NCI-H128 (cell line): ENCODE measurements around the gene DCBLD2.
"Not testable (repeated sequence)": the region's sequence is repeated elsewhere in the genome, so short reads cannot be mapped to it uniquely, and the experiment has no call there.

Experiments used
- DNase-seq: peaks from one replicate; lab custom pipeline; 2025; ENCODE audit not compliant: unreplicated experiment; lab: John Stamatoyannopoulos, UW

DCBLD2 gene

DNA sequence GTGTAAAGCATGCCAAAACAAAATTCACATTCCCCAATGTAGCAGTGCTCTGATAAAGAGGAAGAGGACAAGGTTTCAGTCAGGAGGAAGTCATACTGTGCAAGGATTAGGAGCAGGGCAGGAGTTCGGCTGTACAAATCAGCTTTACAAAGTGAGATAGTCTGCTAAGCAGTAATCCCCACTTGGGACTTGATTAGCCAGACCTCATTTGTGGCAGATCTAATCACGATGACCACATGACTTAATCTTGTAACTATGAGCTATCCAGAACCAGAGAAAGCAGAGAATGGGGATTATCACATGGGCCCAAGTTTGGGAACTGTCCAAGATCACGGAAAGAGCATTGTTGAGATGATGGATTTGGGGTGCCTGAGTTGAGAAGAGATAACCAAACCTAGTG is 7.8 kb downstream of the DCBLD2 start:
- no peak for DNase-seq

DNA sequence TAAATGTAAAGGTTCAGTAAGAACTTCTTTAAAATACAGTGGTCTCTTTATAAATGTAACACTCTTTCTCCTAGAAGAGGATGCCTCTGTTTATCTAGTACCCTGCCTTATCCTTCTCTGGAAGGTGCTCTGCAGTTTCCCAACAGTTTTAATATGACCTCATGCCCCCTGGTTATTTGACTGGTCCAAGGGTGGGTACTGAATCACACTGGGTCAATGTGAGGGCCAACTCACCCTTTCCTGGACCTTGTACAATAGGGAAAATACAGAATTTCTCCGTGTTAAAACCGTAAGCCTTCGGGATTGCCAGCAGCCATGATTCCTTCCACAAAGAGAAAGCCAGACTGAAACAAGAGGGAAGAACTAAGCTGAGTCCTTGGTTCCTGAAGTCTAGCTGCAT is 9.2 kb downstream of the DCBLD2 start:
- no peak for DNase-seq

DNA sequence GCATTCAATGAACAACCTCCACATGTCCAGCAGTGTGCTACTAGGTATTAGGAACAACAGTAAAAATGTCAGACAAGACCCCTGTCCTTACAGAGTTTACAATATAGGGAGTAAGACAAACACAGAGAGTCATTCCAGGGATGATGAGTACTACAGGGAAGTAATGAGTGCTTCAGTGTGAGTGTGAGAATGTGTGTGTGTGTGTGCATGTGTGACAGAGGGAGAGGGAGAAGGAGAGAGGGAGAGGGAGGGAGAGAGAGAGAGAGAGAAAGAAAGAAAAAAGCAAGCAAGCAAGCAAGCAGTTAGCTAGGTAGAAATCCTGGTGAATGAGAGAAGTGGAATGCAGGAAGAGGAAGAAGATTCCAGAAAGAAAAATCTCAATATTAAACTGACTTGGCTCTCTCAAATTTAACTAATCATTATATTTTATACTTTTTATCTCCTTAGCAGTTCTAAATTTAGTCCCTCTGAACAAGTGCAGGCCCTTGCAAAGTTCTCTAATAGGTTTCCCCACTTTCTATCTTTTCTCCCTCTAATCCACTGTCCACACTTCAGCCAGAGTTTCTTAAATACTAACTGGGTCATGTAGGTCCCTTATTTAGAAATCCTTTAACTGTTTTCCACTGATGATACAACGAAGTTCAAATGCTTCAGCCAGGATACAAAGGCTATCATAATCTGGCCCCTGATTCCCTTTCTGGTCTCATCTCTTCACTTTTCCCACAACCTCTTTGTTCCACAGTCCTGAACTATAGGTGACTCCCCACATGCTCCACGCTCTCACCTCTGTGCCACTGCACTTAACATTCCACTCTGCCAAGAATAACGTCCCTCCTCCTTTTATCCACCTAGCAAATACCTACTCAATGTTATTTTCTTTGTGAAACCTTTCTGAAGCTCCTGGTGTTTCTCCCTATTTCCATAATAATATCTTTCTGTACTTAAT is 10.3 kb downstream of the DCBLD2 start:
- no peak for DNase-seq

DNA sequence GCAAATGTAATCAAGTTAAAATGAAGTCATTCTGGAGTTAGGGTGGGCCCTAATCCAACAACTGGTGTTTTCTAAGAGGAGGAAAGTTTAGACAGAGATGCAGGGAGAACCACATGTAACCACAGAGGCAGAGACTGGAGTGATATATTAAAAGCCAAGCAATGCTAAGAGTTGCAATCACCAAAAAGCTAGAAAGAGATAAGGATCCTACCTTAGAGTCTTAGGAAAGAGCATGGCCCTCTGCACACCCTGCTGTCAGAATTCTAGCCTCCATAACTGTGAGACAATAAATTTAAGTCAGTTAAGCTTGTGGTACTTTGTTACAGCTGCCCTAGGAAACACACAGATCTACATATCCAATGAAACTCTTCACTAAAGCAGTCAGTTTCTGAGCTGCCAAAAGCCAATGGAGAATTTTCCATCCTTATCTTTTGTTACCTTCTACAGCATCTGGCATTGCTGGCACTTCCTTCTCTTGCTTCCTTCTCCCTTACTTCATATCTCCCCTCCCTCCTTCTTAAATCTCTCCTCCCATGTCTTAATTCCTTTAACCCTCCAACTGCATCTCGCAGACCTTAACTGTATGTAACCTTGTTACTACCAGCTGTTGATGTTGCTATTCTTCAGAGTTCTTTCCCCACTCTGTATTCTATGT is 11.2 kb downstream of the DCBLD2 start:
- no peak for DNase-seq

DNA sequence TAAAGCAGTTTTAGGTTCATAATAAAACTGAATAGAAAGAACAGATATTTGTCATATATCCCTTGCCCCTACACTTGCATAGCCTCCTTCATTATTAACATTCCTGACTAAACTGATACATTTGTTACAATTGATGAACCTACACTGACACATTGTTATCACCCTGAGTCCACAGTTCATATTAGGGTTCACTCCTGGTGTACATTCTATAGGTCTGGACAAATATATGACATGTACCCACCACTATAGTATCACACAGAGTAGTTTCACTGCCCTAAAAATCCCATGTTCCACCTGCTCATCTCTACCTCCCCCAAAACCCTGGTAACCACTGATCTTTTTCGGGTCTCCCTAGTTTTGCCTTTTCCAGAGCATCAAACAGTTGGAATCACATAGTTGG is 13.8 kb downstream of the DCBLD2 start:
- no peak for DNase-seq

DNA sequence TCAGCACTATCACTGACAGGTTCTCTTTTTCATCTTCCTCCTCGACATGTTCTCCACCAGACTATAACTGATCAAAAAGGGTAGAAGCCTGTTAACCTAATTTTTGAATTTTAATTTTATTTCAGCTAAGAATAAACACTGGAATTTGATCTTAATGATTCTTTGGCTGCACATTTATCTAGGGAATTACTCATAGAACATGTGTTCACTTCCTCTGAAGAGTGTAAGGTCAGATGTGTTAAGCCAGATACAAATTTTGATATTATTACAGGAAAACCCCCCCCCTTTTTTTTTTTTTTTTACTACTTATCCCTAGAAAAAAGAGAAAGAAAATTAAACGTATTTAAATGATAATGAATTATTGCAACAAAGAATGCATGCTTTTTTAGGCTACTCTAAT is 15.0 kb downstream of the DCBLD2 start:
- DNase-seq: no peak

DNA sequence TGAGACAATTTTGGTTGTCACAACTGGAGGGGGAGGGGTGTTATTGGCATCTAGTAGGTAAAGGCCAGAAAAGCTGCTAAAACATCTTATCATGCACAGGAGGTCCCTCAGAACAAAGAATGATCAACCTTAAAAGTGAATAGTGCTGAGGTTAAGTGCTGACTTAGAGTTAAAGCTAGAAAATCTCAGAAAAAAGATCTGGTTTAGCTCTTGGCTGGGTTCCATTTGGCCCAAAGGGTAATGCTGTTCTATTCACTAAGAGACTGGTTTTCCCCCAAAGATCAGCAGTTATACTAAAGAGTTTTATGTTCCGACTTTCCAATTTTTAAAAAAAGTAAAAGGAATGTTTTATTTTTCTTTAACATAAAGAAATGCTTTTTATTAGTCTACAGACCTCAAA is 15.6 kb downstream of the DCBLD2 start:
- no peak for DNase-seq

DNA sequence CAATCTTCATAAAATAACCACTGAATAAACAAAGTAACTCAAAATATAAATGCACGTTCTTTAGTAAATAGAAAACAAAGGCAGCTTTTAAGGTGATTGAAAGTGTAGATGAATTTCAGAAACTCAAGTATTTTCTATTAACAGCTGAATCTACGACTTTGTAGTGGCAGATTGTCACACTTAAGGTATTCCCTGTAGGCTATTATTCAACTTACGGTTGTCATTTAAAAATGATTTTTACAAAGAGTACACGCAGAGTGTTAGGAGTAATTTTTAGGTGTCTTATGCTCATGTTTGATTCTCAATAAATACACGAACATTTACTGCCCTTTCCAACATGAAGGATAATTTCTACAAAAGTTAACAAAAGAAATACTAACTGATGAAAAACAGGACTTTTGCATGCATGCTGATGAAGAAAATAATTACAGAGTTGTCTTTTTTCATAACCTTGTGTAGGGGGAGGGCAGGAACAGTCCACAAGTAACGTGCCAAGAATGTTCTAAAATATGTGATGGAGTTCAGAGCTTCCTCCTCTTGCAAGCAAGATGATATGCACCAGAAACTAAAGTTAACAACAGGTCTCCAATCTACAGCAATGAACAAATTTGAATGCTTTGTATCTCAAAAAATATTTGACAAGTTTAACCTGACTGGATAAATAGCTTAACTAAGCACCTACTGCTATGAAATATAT is 16.7 kb downstream of the DCBLD2 start:
- no peak for DNase-seq

DNA sequence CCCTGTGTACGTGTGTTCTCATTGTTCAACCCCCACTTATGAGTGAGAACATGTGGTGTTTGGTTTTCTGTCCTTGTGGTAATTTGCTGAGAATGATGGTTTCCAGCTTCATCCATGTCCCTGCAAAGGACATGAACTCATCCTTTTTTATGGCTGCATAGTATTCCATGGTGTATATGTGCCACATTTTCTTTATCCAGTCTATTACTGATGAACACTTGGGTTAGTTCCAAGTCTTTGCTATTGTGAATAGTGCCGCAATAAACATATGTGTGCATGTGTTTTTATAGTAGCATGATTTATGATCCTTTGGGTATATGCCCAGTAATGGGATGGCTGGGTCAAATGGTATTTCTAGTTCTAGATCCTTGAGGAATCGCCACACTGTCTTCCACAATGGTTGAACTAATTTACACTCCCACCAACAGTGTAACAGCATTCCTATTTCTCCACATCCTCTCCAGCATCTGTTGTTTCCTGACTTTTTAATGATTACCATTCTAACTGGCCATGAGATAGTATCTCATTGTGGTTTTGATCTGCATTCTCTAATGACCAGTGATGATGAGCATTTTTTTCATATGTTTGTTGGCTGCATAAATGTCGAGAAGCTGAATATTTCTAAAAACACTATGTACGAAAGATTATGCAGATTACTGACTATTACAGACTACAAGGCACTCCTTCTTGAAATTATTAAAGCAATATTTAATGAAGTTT is 18.7 kb downstream of the DCBLD2 start:
- not testable (repeated sequence) for DNase-seq

DNA sequence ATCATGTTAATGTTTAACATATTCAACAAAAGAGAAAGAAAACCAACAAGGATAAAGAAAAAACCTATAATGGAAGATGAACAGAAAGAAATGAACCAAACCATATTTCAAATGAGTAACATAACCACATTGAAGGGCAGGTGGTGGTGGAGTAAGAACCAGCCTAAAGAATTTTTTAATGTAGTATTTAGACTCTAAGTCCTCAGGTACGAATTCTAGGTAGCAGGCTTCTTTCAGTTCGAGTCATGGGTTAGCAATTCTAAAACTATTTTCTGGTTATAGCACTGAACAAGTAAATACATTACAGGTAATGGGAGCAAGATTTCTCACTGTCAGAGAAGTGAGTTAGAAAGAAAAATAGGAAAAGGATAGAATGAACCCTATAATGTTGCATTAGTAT is 24.4 kb downstream of the DCBLD2 start:
- no peak for DNase-seq

DNA sequence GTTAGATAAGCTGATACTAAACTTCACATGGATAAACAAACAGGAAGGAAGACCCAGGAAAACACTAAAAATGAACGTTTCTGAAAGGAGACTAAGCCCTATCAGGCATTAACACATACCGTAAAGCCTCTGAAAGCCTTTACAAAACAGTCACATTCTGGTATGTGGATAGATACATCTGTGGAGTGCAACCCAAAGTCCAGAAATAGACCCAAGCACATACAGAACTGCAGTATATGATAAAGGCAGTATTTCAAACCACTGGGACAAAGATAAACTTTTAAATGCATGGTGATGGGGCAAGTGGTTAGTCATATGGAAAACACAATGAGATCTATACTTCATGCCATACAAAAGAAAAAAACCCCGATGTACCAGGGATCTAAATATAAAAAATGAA is 26.0 kb downstream of the DCBLD2 start:
- DNase-seq: no peak

DNA sequence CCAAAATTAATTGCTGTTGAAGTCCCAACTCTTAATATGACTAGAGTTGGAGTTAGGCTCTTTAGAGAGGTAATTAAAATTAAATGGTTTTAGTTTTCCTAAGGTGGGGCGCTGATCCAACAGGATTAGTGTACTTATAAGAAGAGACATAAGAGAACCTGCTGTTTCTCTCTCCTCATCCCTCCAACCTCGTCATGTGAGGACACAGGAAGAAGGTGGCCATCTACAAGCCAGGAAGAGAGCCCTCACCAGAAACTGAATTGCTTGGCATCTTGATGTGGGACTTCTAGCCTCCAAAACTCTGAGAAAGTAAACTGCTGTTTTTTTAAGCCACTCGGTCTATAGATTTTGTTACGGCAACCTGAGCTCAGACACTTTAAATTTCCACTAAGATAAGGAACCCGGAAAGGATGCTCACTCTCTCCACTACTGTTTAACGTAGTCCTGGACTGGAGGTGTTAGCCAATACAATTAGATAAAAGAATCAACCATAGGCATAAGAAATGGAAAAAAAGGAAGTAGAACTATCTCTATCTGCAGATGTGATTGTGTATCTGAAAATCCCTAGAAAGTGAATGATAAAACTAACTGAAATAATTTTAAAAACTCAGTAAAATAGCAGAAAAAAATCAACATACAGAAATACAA is 26.8 kb downstream of the DCBLD2 start:
- DNase-seq: no peak

DNA sequence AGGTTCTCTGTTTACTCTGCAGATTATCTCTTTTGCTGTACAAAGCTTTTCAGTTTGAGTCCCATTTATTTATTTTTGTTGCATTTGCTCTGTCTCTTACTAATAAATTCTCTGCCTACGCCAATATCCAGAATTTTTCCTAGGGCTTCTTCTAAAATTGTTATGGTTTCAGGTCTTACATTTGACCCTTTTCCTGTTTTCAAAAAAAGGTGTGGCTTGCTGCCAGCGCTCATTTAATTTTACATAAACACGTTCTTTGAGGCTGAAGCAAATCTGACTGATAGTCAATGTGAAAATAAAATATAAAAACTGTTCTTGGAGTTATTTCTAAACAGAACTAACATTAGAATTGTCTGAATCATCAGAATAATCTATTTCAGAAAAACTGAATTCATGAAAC is 32.1 kb downstream of the DCBLD2 start:
- no peak for DNase-seq

DNA sequence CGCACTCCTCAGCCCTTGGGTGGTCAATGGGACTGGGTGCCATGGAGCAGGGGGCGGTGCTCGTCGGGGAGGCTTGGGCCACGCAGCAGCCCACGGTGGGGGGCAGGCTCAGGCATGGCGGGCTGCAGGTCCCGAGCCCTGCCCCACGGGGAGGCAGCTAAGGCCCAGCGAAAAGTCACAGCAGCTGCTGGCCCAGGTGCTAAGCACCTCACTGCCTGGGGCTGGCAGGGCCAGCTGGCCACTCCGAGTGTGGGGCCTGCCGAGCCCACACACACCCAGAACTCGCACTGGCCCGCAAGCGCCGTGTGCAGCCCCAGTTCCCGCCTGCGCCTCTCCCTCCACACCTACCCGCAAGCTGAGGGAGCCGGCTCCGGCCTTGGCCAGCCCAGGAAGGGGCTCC is 43.5 kb downstream of the DCBLD2 start:
- not testable (repeated sequence) for DNase-seq

DNA sequence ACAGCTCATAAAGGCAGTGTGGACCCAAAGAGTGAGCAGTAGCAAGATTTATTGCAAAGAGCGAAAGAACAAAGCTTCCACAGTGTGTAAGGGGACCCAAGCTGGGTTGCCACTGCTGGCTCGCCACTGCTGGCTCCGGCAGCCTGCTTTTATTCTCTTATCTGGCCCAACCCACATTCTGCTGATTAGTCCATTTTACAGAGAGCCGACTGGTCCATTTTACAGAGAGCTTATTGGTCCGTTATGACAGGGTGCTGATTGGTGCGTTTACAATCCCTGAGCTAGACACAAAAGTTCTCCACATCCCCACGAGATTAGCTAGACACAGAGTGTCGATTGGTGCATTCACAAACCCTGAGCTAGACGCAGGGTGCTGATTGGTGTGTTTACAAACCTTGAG is 44.2 kb downstream of the DCBLD2 start:
- DNase-seq: not testable (repeated sequence)

DNA sequence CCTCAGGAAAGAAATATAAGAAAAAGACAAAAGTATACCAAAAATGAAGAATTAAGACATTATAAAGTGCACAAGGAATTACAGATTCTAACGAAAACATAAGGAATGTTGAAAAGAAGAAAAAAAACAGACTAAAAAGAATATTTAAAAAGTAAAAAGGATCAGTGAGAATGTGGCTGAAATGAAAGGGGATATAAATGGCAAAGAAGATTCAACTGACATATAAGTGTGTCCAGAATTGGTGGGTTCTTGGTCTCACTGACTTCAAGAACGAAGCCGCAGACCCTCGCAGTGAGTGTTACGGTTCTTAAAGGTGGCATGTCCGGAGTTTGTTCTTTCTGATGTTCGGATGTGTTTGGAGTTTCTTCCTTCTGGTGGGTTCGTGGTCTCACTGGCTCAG is 44.8 kb downstream of the DCBLD2 start:
- DNase-seq: no peak

DNA sequence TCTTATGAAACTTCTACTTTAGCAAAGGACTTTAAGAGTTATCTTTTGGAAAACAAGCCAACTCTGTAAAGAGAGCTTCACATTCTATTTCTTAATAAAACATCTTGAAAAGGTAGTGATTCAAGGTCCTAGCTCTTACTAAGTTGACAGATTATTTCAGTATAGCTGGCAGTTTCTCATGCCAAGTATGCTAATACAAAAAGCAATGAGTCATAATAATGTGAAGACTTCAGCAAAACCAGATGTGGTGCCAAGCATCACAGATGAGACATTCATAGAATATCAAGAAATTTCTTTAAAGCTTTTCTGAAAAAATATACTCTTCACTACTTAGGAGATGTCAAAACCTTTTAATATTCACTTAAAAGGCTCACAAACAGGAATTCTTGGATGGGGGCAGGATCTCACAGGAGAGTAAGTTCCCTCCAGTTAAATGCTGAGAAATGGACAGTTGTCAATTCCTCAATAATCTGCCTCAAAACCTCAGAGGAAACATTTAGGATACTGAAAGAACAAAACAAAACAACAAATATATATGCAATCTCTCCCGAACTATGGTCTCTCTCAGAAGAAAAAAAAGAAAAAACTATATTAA is 45.6 kb downstream of the DCBLD2 start:
- DNase-seq: no peak

DNA sequence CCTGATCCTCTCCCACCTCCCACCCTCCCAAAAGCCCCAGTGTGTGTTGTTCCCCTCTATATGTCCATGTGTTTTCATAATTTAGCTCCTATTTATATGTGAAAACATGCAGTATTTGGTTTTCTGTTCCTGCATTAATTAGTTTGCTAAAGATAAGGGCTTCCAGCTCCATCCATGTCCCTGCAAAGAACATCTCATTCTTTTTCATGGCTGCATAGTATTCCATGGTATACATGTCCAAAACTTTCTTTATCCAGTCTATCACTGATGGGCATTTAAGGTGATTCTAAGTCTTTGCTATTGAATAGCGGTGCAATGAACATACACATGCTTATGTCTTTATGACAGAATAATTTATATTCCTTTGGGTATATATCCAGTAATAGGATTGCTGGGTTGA is 53.4 kb downstream of the DCBLD2 start:
- no peak for DNase-seq

DNA sequence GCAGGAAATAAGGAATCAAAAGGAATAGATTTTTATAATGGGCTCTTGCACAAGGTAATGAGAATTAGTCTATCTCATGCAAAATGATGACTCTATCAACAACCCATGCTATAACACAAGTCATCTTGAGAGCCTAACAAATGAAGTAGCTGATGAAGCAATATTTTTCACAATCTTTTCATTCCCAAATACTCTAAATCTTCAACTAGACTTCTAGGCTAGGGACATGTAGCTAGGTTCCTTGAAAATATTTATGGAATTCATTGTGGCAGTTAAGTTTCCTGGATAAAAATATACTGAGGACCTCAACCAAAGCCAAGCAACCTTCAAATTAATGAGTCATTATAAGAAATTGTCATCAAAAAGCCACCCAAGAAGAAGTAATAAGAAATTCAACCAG is 55.4 kb downstream of the DCBLD2 start:
- no peak for DNase-seq

DNA sequence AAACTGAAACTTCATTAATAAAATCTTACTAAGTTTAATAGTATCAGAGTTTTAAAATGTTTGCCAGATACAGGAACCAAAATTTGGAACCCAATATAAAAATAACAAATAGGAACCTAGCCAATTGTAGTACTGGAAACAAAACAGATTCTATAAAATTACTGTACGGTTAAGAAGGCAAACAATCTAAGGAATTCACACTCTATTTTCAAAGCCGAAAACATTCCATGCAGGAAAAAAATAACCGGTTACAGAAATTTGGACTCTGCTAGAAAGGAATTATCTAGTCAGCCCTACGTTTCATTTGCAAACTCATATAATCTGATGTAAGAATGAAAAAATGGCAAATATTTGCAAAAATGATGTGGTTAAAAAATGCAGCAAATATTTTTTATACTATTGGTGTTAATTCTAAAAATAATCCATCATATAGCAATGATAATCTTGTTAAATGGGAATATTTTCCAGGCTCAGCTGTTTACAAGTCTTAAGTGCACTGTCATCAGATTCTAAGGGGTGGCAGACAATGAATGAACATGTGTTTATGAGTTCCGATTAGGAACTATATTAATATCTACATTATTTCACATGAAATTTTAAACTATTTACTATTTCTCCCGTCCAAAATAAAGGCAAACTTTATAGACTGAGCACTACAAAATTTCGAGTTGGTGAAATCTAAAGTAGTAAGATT is 58.1 kb downstream of the DCBLD2 start:
- no peak for DNase-seq
